GM10248 (cell line): Measurements from ENCODE around the gene SAMHD1.

Experiments used
- CTCF ChIA-PET: fragments of 300-600 bp; sonication (Branson Sonifier 250); formaldehyde crosslinking; extraction: SDS; loops from one replicate; lab custom pipeline; 2021; ENCODE audit warnings: antibody characterized with exemption; lab: Yijun Ruan, JAX
- POLR2A ChIA-PET: fragments of 350-650 bp; sonication (Branson Sonifier 250); formaldehyde crosslinking; extraction: SDS; loops from one replicate; lab custom pipeline; 2020; ENCODE audit warnings: antibody characterized with exemption; lab: Yijun Ruan, JAX
- DNase-seq: peaks from one replicate; pipeline ENCODE4 v3.0.0; 2012; ENCODE audit errors: extremely low spot score
- CTCF ChIP-seq: IDR thresholded peaks from 2 replicates; pipeline ENCODE4 v1.5.1; 2012; ENCODE audit warnings: mild to moderate bottlenecking, low read depth; ENCODE audit errors: extremely low read depth, missing control alignments, control extremely low read depth

SAMHD1 gene

GRCh38 chr20:36851490-36851889 lies 100.0 kb downstream of the SAMHD1 start:
- CTCF ChIA-PET, result interaction anchor here (1.2 to 7.4 kb wide), 4 partner anchors 9 to 35 kb away, joined by 3 to 50 read pairs (median 6); a partner anchor contains a TSS

GRCh38 chr20:36850759-36851158 lies 100.7 kb downstream of the SAMHD1 start:
- no peak for TF ChIP-seq CTCF
- CTCF ChIA-PET, result interaction anchor here (1.6 kb wide), 1 partner anchor 10 kb away, joined by 3 read pairs; no protein-coding TSS in a partner anchor
- DNase-seq, result no peak
- POLR2A ChIA-PET, result no interaction called here

More at GRCh38 chr20:36851490-36851889, 100.0 kb downstream of the SAMHD1 start:
- POLR2A ChIA-PET, result interaction anchor here (0.6 to 1.7 kb wide), 2 partner anchors 16 to 263 kb away, joined by 3 to 4 read pairs; no protein-coding TSS in a partner anchor
- no peak for TF ChIP-seq CTCF
- DNase-seq, result no peak

GRCh38 chr20:36849333-36850065 lies 102.0 kb downstream of the SAMHD1 start:
- ChIA-PET POLR2A (no interaction called here), CTCF (interaction anchor here (0.8 to 7.3 kb wide), 4 partner anchors 12 to 34 kb away, joined by 3 to 61 read pairs (median 4); no protein-coding TSS in a partner anchor)
- no peak for TF ChIP-seq CTCF
- no peak for DNase-seq

- DNase-seq, result no peak
- TF ChIP-seq CTCF, result no peak
- ChIA-PET POLR2A (no interaction called here), CTCF (interaction anchor here (1.0 to 7.3 kb wide), 6 partner anchors 13 to 40 kb away, joined by 3 to 61 read pairs (median 5); a partner anchor contains a TSS)
Observed at GRCh38 chr20:36848677-36849076, 102.8 kb downstream of the SAMHD1 start.

GRCh38 chr20:36848078-36848660 lies 103.3 kb downstream of the SAMHD1 start:
- CTCF ChIA-PET, result interaction anchor here (1.5 to 7.3 kb wide), 6 partner anchors 9 to 39 kb away, joined by 3 to 61 read pairs (median 5); a partner anchor contains a TSS

GRCh38 chr20:36847710-36848040 lies 103.8 kb downstream of the SAMHD1 start:
- DNase-seq, result no peak
- CTCF ChIA-PET, result interaction anchor here (1.5 to 7.3 kb wide), 5 partner anchors 10 to 39 kb away, joined by 3 to 61 read pairs (median 5); a partner anchor contains a TSS
- TF ChIP-seq CTCF, result no peak
- POLR2A ChIA-PET, result interaction anchor here (0.6 to 0.7 kb wide), 2 partner anchors 15 to 294 kb away, joined by 3 to 7 read pairs; no protein-coding TSS in a partner anchor

More at GRCh38 chr20:36848078-36848660, 103.3 kb downstream of the SAMHD1 start:
- DNase-seq, result no peak
- POLR2A ChIA-PET, result interaction anchor here (0.6 to 0.7 kb wide), 2 partner anchors 15 to 294 kb away, joined by 3 to 7 read pairs; no protein-coding TSS in a partner anchor
- TF ChIP-seq CTCF, result no peak
